Right renal cortex interstitium (tissue), 3 donors: ENCODE data around the gene LRRC36. TPM values are rescaled to one million over a fixed set of nuclear protein-coding genes. Genes with fewer than 3 reads are reported as not detected.
A peak's percentile ranks its signal among the peaks of the same experiment; 100 is the strongest.
"Not testable (repeated sequence)": the region's sequence is repeated elsewhere in the genome, so short reads cannot be mapped to it uniquely, and the experiment has no call there.

ENCODE experiments used
- DNase-seq, 3 donors: peaks; one replicate each; pipeline ENCODE4 v3.0.0-alpha.2; 2013; ENCODE audit warnings: low read depth in 3 of 3, low spot score in 2 of 3
- polyA plus RNA-seq, 3 donors: library from polyadenylated mRNA; unstranded; fragments of 120-200 nt; gene quantifications; one replicate each; pipeline ENCODE4 v1.2.1, GENCODE V29; 2013; ENCODE audit not compliant: insufficient read length in 3 of 3

Gene LRRC36
- polyA plus RNA-seq, 3 donors, result 3.2 to 4.6 (median 3.7) TPM

DNA sequence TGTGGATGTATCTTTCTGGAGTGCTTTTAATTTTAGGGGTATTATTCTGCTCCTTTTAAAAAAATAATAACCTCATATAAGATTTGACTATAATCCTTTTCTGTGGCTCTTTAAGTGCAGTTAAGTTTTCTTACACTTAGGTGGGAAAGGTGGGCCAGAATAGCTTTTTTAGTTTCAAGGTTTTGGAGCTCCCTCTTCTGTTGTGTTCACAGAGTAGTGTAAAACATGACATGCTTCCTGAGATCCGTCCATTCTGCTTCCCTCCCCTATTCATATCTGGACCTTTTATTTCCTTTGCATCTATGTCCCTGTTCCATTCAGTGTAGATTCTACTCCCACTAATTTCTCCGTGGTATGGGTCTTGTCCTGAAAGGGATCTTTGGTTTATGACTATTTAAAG lies 12.8 kb downstream of the LRRC36 start:
- DNase-seq, result no peak

DNA sequence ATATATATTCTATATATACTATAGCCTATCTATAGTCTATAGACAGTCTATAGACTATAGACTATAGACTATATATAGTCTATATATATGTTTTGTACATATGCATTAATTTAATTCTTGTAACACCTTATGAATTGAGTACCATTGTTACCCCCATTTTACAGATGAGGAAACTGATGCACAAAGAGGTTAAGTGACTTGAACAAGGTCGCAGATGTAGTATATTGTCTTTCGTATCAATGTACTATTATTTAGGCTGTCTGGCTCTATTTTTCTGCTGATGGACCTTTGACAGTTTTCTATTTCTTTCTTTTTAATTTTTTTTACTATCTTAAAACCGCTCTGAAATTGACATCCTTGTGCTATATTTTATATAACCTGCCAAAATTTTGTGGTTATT lies 14.6 kb downstream of the LRRC36 start:
- no peak for DNase-seq

DNA sequence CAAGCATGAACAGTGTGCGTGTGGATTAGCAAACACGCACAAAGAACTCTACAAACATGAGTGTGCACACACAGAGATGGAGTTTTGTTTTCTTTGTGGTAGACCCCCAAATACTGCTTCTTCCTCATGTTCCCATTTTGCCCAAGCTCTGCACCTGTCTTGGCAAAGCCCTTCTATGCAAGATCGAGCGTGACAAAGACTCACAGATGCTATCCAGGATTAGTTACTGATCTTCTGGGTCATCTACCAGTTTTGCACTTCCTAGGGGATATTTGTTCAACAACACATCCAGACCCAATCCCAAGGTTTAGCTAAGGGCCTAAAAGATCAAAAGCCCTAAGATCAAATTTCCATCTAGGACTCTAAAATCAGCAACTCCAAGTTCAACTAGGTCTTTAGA lies 16.0 kb downstream of the LRRC36 start:
- DNase-seq, result no peak

DNA sequence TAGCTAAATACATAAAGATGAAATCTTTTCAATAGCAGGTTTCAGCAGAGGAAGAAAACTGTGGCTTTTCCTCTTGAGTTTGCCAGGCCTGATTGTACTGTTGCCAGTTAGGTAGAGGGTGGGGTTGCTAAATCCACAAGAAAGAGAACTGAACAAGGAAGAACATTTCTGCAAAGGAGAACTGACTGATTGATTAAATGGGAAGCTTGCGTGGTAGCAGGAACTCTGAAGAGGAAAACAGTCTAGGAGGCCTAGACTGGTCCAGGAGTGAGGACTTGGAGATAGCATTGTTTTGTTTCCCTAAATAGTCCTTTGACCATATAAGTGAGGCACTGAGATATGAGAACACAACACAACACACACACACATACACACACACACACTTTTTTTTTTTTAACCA lies 18.8 kb downstream of the LRRC36 start:
- no peak for DNase-seq

DNA sequence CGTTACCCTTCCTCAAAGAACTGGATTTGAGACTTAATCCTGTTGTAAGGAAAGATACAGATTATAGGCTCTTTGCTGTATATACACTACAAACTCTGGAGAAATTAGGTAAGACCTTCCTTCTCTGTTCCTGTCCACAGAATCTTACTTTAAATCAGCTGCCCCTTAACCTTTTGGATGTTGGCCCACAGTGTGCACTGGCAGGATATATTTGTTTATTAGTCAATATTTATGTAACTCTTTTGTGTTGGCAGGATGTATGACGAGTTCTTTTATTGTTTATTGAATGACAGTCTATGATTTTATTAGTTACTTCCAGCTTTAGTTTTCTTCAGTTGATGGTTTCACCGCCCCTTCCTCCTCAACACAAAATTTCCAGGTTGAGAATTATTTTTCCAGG lies 19.7 kb downstream of the LRRC36 start:
- no peak for DNase-seq

DNA sequence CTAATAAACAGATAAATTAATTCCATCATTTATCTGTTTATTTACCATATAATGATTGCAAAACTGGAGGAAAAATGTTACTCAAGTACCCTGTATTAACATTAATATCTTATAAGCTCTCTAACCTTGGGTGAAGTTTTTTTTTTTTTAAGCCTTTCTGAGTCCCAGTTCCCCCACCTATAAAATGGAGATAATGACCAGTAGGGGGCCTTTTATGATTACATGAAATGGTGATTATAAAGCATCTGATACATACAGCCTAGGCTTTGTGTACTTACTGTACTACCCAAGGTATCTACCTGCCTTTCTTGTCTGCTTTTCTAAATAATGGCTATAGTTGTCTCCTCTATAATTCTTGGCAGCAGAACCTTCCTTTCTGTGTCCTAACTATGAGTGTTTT lies 22.6 kb downstream of the LRRC36 start:
- DNase-seq, result no peak

DNA sequence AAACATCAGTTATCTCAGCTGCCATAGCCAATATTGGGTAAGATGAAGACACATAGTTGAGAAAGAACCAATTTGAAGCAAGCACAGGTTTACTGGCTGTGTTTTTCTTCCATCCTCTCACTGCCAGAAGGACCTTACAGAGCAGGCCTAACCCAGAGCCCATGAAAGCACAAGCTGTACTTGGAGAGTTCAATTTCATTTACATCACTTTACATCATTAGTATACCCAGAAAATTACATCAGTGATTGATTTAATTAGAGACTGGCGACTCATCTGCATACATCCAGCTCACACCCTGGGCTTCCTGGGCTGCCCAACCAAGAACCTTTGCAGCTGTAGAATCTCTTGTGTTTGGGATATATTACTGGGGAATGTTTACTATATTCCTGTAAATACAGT lies 23.7 kb downstream of the LRRC36 start:
- DNase-seq, result no peak

DNA sequence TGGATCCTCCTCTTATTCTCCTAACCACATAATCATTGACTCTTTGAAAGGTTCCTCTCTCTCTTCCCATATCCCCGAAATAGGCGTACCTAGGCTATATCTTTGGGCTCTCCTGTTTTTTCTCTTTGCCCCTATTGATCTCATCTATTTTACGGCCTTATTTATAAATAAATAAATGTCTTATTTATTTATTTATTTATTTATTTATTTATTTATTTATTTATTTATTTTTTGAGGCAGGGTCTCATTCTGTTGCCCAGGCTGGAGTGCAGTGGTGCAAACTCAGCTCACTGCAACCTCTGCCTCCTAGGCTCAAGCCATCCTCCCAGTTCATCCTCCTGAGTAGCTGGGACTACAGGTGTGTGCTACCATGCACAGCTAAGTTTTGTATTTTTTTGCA lies 25.8 kb downstream of the LRRC36 start:
- not testable (repeated sequence) for DNase-seq

DNA sequence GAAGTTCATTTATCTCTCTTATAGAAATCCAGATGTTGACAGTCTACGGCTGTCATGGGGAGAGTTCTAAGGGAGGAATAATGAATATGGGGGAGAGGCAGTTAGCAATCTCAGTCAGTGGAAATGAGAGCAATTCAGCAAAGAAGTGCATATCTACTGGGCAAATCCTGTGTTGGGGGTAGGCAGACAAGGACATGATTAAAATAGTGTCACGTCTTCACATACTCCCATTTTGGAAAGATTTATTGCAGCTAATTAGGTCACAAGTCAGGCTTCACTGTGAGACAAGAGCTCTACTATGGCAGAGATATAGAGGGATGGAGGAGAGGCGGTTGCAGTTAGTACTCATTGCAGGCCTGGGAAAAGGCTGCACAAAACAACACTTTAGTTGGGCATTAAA lies 29.8 kb downstream of the LRRC36 start:
- peak; percentile 58 to 68 (median 60) for DNase-seq

DNA sequence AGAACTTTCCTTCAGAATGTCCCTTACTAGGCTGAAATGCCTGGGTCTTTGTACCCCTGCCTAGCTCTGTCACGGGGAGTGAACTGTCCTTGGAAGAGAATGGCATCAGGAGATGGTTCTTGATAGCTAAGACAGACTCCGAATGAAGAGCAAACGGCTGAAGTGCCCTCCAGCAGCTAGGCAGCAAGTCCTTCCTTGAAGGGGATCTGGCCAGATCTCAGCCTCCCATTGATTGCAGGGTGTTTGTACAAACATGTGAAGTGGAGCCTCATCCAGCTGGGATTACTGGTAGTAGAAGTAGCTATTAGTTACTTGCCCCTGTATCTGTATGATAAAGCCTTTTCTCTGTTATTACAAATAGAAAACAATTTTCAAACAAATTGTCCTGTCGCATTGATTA lies 30.9 kb downstream of the LRRC36 start:
- no peak for DNase-seq

DNA sequence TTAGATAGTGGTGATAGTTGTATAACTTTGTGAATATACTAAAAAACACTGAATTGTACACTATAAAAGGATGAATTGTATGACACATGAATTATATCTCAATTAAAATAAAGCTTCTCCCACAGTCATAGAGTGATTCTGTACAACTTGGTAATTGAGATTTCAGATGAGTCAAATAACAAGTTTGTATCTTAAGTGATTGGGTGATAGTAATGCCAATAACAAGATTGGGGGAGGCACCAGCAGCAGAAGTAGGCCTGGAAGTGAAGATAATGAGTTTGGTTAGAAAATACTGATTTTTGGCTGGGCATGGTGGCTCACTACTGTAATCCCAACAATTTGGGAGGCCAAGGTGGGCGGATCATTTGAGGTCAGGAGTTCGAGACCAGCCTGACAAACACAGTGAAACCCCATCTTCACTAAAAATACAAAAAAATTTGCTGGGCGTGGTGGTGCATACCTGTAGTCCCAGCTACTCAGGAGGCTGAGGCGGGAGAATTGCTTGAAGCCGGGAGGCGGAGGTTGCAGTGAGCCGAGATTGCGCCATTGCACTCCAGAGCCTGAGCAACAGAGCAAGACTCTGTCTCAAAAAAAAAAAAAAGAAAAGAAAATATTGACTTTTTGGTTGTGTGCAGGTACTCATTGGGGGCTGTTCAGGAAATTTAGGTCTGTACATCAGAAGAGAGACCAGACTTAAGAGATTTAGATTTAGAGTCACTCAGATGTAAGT lies 33.1 kb downstream of the LRRC36 start:
- DNase-seq, result not testable (repeated sequence)

DNA sequence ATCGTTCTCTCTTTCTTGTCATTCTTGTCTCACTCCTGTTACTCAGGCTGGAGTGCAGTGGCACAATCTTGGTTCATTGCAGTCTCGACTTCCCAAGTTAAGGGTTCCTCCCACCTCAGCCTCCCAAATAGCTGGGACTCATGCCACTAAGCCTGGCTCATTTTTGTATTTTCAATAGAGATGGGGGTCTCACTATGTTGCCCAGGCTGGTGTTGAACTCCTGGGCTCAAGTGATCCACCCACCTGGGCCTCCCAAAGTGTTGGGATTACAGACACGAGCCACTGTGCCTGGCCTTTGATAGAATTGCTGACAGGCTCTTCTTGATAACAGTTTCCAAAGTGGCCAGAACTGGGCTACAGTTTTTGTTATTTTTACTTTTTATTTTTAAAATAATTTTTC lies 34.4 kb downstream of the LRRC36 start:
- DNase-seq, result no peak

DNA sequence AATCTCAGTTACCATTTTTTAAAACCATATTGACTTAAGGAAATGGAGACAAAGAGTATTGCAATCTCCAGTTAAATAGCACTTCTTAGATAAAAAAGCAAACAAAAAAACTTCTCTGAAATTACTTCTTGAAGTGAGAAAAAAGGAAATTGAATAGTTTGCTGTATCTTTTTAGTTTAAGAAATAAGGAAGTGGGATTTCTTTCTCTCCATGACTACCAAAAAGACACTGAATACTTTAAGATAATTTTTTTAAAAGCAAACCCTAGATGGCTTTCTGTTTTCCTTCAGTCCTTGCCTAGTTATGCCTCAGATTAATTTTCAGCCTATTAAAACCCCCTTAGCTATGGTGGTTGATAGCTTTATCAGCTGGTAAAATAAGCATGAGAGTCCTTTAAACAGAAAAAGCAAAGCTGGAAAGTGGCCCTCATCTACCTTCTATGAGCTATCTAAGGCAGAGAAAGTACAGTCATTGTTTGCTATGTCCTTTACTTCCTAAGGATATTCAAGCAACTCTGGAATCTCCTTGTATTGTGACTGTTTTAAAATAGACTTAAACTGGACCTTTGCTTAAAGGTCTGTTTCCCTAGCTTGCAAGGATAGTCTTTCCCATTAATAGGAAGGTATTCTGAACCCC lies 38.1 kb downstream of the LRRC36 start:
- no peak for DNase-seq

DNA sequence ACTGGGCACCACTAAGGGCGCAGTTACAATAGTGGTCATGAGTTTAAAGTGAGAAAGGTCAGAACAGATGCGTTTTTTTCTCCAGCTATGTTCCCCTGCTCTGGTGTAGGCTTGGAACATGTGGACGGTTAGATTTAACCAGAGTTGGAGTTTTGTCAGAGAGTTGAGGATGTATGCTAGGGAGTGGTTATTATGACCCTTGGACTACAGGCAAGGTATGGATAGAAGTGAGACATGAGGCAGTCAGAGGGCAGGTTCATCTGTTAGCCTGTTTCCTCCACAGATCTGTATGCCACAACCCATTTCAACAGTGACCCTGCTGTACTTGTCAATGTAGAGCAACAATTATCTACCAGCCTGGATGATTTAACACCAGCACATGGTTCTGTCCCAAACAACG lies 44.0 kb downstream of the LRRC36 start:
- DNase-seq, result no peak

DNA sequence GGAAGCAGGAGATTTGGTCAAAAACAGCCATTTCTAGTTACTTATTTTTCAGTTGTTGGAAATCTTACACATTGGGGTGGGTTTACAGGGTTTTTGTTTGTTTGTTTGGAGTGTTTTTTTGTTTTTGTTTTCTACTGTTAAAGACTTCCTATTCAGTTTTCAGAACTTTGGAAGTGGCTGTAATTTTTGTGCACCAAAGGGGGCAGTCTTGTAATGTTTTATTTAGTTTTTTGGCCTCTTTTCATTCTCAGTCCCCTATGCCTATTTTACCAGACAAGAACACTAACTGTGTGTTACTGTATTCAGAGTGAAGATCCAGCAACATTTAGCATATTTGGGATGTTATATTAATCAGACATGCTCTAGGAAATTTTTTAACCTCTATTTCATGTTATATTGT lies 46.0 kb downstream of the LRRC36 start:
- DNase-seq, result no peak

DNA sequence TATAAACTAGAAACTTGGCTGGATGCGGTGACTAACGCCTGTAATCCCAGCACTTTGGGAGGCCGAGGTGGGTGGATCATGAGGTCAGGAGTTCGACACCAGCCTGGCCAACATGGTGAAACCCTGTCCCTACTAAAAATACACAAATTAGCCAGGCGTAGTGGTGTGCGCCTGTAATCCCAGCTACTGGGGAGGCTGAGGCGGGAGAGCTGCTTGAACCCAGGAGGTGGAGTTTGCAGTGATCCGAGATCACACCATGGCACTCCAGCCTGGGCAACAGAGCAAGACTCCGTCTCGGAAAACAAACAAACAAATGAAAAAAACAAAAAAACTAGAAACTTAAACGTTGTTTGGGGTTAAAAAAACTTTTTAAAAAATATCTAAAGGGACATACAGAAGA lies 49.4 kb downstream of the LRRC36 start:
- DNase-seq, result not testable (repeated sequence)

DNA sequence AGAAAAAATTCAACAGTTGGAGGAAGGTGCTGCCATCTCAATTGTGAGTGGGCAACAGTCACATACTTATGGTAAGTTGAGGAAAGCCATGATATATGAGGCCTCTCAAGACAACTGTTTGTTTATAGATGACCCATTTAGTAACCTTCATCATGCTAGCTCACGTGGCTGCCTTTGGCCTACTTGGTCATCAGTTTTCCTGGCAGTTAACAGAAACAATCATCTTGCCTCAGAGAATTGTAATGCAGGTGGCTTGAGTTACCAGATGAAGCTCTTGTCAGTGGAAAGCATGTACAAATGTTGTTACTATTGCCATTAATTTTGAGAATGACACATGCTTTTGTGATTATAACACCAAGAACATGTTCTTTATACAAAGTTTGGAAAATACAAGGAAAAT lies 52.0 kb downstream of the LRRC36 start:
- no peak for DNase-seq

DNA sequence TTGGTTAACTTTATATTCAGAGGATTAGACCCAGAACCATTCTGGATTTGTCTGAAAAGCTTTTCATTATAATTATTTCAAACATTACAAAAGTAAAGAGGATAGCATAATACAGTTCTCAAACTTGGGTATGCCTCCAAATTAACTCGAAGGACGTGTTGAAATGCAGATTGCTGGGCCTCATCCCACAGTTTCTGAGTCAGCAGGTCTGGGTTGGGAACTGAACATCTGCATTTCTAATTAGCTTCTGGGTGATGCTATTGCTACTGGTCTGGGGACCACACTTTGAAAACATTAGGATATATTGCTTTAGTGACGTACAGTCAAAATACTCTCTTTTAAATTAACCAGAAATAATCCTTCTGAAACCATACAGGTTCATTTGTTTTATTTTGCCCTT lies 56.7 kb downstream of the LRRC36 start:
- DNase-seq, result no peak

DNA sequence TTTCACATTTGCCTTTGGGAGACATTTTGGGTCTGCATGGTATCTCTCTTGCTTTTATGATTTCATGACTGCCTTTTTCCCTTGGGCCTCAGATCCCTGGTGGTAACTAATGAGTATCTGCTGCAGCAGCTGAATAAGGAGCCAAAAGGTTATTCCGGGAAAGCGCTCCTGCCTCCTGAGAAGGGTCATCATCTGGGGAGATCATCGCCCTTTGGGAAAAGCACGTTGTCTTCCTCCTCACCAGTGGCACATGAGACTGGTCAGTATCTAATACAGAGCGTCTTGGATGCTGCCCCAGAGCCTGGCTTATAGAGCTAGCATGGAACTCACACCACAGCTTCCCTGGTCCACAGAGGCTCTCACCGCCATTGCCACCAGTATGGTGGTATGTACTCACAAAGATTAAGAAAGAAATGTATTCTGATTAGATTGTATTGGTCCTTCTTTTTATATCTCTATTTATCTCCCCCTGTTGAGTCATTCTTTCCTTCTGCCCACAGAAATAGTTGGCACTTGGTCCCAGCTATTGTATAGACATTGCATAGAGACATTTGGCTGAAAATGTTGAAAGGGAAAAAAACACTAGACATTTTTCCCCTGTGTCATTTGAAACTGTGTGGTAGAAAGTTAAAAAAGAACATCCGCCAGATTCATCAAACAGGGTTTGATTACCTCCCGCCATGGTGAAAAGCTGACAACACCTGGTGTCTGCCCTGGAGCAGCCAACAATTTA lies 58.3 kb downstream of the LRRC36 start:
- DNase-seq, result no peak

DNA sequence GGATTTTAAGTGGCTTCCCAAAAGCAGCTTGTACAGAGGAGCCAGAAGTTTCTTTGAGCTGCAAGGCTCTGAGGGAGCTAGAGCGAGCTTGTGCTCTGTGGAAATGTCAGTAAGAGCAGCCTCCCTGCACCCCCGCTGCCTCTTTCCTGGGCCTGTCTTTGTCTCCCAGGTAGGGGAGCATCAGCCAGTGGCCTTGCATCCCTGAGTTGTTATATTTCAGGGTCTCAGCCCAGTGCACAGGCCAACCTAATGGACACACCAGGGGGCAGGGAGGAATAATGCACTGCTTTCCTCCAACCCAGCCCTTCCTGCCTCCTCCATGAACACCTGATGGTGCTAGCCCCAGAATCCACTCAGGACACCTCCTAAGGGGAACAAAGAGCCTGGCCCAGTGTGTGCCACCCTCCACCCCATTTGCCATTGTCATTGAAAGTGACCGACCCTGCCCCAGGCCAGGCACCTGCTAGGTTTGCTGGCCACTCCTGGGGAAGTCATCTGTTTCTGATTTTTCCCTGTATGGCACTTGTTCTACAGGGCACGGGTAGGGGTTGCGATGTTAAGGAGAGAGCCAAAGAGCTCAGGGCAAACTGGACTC lies 60.3 kb downstream of the LRRC36 start:
- no peak for DNase-seq

DNA sequence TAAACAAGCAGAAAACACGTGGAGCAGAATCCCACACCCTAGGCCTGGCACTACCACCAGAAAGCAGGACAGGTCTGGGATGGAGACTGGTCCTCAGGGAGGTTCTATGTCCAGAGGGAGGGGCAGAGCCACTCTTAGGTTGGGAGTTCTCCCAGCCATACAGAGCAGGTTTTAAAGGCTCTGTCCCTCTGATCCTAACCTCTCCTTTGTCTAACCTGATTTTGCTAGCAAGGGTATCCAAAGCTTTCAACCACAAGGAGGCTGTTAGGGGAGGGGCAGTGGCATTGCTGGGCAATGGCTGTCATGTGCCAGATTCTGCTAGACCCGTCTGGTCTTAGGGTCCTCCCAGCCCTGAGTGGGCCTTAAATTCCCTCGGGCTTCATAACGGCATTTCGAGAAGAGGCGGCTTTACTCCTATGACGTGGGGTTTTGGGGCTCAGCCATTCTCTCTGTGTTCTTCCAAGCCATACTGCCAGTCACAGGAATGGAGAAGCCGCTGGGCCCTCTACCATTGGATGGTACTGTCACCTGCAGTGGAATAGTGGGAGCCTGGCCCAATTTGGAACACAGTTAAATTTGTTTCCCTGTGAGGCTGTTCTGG lies 61.0 kb downstream of the LRRC36 start:
- no peak for DNase-seq
